GM18499 (cell line): ENCODE results near the gene TBC1D21.

Source experiments
- ATAC-seq: cut with Tn5 transposase; IDR thresholded peaks from one replicate; pipeline ENCODE4 v1.9.1; 2021; ENCODE audit warnings: moderate number of reproducible peaks; ENCODE audit not compliant: insufficient read depth, unreplicated experiment

Gene TBC1D21, protein sequence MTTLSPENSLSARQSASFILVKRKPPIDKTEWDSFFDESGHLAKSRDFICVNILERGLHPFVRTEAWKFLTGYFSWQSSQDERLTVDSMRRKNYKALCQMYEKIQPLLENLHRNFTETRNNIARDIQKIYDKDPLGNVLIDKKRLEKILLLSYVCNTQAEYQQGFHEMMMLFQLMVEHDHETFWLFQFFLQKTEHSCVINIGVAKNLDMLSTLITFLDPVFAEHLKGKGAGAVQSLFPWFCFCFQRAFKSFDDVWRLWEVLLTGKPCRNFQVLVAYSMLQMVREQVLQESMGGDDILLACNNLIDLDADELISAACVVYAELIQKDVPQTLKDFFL

DNA sequence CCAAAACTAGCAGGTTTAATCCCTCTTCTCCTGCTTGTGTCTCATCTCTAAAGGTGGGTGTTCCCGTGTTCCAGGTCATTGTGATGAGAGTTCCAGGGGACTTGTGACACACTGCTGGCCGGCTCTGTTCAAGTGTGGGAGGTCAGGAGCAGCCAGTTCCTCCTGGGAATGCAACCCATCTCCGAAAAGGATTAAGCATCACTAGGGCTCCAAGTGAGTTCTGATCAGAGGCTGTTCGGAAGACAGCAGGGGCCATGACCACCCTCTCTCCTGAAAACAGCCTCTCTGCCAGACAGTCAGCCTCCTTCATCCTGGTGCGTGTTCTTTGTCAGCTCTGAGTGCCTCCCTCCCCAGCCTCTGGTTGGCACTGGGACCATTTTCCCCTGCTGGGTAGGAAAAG lies at the start of gene TBC1D21:
Gene TBC1D21 (plus strand): TSS at position 109 of the 400 bp plus-strand sequence. CDS start 146 bp downstream, at position 255.
- ATAC-seq, result no peak

DNA sequence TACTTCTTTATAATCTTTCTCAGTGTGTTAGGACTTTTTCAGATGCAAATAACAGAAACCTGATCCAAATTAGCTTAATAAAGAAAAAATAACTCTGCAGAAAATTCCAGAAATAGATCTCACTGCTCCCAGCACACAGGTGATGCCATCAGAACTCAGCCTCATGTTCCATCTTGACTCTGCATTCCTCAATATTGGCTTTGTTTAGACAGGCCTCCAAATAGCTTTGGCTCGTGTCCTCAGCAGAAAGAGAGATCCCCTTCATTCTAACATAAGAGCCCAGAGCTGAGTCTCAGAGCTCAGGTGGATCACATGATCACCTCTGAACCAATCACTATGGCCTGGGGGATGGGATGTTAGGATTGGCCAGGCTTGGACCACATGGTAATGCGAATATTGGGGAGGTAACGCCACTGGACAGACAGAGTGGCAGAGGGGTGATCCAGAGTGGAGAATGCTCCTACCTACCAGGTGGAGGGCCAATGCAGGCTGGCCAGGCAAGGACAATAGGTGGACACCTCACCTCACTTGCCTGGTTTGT lies 46.6 kb upstream of the TBC1D21 start:
- no peak for ATAC-seq

DNA sequence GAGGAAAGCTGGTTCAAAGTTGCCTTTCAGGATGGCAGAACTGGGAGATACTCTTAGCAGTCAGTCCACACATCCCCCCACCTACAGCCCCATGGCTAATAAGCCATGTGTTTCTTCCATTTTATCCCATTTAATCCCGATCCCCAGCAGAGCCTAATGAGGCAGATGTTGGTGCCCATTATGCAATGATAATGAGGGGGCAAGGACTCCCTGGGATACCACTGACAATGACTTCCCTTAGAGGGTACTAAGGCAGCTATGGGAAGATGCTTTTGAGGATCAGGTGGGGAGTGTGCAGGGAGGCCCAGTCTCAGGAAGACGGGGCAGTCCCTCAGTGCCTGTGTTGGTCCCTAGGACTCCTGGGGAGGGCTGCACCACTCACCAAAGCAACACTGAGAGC lies 43.8 kb upstream of the TBC1D21 start:
- no peak for ATAC-seq

DNA sequence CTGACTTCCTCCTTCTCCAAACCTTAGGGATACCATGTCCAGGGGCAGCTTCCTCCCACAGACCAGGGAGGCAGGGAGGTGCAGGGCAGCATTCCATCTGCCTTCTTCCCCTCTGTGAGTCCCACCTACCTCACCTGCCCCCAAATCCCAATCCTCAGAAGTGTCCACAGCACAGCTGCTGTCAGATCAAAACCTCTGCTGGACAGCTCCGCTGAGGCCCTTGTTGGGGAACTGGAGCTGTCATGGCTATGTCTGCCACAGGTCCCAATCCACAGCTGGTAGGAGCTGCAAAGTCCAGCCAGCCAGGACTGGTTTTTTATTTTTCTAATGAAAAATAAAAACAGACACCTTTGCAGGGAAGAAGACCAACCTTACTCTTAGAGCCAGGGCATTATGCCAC lies 40.7 kb upstream of the TBC1D21 start:
- no peak for ATAC-seq

DNA sequence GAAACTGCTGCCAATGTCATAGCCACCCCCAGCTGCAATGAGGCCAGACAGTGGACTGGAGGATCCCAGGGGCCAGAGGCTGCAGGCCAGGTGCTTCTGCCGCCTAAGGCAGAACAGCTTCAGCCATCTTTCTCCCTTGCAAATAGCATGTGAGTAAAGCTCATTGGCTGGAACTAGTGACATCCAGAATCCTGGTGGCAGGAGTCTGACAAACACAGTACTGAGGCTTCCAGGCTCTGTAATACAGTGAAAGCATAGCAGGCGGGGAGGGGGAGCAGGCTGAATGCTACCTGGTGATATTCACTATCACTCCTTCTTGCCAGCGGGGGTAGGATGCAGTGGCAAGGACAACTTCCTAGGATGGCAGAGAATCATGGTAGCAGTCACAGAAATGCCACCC lies 36.5 kb upstream of the TBC1D21 start:
- no peak for ATAC-seq

DNA sequence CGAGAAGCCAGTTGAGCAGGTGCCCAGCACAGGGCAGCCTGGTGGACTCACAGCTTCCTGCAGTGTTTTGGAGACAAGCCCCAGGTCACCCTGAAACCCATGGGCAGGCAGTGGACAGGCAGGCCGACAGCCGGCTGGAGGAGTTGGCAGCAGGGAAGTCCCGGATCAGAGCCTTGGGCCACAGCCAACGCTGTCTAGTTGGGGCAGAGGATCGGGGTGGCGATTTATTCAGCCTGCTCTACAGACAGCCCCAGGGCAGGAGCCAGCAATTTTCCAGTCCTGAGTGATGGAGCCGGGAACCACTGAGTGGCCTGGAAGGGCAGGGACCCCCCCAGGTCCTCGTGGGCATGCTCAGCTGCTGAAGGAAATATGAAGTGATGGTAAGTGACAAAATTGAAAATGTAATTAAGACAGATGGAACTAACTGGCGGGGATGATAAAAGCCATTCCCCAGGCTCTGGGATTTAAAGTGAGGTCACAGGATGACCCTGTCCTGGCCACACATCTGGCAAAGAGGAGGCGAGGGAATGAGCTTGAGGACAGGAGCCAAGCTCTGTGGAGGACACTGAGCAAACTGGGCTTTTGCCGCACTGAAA lies 34.4 kb upstream of the TBC1D21 start:
- no peak for ATAC-seq

DNA sequence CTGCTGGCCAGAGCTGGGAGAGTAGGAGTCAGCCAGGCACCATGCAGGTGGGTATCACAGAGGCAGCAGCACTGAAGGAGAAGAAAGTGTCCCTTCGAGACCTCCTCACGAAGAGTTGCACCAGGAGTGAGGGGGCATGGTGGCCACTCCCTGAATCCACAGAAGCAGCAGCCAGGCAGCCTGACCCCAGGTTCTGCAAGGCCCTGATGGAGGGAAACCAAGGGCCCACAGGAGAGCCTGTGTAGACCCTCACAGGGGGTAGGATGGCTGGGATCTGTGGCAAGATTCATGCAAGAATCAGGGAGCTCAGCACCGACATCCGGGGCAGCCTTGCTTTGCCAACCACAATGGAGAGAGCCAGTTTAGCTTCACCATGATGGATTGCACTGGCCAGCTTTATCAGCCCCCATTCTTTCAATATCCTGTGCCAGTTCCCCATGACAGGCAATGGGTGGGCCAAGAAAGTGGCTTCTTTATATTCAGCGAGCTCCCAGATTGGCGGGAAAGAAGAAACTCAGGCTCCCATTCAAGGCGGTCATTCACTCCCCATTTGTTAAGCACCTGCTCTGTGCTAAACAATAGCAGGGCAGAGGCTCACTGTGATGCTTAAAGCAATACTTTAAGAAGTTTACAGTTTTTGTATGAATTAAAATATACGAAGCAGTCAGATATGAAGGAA lies 33.5 kb upstream of the TBC1D21 start:
- no peak for ATAC-seq

DNA sequence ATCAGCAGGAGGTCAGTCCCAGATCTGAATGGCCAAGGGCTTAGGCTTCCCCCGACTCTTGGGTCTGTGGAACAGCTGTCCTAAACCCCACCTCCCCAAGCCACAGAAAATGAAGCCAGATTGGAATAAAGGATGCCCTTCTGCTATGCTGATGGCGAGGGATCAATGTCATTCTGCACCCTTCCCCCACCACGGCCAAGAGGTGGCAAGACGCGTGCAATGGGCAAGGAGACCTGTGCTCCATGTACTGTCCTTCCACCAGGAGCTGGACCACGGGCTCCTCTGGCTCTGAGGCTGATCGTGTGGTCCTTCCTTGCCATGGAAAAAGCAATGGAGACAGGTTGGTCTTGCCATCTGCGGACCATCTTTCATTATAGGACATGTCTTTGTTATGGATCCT lies 32.6 kb upstream of the TBC1D21 start:
- no peak for ATAC-seq

DNA sequence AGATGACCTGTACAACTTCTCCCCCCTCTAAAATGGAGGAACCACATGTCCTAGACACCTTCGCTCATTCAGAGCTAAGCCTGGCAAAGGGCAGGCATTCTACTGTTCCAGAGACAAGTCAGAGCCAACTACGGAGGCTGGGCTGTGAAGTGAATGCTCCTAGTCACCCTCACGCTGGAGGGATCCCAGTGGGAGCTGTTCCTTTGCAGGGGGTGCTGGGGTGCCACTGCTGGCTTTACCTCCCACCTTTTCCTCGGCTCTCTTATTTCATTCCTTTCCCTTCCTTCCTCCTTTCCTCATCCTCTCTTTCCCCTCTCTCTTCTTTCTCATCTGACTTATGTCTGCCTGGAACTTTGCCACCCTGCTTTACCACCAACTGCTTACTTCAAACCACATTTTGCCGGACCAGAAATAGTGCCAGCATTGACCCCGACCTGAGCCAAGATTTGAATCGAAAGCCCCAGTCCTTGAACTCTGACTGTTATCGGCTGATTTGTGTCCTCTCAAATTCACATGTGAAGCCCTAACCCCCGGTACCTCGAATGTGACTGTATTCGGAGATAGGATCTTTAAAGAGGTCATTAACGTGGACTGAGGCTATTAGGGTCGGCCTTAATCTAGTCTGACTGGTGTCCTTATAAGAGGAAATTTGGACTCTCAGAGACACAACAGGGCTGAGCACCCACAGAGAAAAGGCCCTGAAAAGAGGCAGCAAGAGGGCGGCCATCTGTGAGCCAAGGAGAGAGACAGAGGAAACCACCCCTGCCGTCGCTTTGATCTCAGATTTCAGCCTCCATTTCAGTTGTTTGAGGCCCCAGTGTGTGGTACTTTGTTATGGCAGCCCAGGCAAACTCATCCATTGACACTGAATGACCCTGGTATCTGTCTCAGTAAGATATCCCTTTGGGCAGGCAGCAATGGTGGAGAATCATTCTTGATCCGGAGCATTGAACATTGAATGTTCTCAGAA lies 31.3 kb upstream of the TBC1D21 start:
- no peak for ATAC-seq

DNA sequence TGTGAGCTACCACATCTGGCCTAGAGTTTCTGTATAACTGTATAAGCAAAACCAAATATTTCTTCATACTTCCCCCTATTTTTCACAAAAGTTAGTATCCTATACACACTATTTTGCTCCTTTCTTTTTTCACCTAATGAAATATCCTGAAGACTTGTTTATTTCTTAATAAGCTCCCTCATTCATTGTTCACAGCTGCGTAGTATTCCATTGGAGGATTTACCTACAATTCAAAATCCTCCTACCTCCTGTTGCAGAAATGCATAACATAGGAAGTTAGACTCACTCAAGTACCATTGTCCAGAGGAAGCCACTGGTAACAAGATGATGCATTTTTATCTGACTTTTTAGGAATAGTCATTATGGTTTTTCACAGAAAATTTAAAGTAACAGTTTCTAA lies 29.6 kb upstream of the TBC1D21 start:
- no peak for ATAC-seq

DNA sequence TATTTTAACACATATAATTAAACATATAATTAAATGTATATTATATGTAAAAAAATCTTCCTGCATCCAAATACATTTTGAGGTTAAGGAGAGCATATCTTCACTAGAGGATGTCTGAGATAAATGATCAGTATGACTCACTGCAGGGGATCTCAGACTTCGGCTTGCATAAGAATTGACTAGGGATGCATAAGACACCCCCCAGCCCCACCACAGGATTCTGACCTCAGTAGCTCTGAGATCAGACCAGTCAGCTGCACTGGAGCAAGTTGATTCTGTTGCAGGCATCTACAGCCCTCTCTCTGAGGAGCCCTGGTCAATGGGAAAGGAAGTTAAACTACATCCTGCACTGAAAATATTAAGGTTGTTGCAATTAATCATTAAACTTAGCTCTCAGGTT lies 29.0 kb upstream of the TBC1D21 start:
- no peak for ATAC-seq

DNA sequence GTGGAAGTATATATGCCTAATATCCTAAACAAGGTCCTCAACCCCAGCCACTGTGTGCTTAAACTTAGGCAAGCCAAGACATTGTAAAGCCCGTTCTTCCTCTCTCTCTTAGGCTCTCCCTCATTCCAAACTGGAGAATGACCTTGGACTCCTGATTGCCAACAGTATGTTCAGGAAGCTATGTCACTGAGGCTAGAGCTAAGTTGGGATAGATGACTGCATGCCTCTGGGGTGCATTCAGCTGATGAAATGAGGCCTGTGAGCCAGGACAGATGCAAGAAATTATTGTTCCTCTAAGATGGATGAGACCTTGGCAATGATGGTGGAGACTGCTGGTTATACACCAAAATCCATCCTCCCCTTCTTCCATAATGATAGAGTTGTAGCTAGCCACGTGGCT lies 27.9 kb upstream of the TBC1D21 start:
- ATAC-seq, result no peak

DNA sequence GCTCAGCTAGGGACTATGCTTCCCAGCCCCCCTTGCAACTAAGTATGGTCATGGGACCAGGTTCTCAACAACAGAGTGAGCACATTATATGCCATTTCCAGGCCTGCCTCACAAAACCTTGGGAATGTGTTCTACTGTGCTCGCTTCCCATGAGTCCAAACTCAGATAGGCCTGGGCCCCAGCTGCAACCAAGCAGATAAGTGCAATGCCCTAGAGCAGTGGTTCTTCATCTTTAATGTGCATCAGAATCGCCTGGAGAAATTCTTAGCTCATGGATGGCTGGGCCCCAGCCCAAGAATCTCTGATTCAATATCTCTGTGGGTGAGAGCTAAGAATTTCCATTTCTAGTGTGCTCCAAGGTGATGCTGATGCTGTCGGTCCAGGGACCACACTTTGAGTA lies 27.5 kb upstream of the TBC1D21 start:
- ATAC-seq, result no peak

DNA sequence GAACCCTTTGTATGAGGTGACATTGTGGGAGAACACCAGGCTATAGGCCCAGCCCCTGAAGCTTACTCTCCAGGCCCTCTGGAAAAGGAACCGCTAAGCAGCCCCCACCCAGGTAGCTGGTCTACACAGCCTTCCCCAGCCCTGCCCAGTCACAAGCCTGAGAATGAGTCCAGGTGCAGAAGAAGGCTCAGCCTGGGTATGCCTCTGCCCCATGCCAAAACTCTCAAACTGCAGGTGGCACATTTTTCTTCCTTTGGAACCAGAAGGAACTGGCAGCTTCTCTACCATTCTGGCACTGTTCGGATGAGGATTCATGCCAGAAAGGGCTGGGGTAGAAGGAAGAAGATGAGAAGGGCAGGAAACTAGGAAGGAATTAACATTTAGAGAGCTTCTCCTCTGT lies 23.7 kb upstream of the TBC1D21 start:
- ATAC-seq, result no peak

DNA sequence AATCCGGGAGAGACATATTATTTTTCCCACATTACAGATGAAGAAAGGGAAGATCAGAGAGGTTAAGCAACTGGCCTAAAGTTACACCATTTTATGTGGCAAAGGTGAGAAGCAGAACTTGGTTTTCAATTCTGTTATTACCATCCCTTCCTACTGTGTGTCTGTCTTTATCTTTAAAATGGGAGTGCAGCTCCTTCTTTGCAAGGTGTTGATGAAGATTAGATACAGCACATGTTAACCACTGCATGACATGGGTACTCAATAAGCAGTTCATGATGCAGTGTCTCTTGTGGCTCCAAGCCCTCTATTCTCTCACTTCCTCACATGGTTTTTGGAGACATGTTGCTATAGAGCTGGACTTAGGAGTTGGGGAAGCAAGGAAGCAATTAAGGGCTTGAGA lies 23.1 kb upstream of the TBC1D21 start:
- no peak for ATAC-seq

DNA sequence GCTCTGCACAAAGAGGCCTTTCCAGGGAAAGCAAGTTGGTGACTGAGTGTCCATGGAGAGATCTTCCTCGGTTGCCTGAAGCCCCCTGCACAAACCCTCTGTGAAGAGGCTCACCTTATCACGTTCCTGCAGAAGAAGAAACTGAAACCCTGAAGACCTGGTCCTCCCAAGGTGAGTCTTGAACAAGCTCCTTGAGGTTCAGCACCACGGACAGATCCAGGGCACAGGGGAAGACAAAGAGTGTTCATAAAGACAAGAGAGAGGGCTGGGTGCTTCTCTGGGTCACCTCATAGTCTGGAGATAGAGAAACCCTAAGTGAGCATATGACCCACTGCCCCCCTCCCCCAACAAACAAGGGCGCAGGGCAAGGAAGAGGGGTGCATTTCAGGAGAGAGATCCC lies 21.7 kb upstream of the TBC1D21 start:
- ATAC-seq, result no peak

DNA sequence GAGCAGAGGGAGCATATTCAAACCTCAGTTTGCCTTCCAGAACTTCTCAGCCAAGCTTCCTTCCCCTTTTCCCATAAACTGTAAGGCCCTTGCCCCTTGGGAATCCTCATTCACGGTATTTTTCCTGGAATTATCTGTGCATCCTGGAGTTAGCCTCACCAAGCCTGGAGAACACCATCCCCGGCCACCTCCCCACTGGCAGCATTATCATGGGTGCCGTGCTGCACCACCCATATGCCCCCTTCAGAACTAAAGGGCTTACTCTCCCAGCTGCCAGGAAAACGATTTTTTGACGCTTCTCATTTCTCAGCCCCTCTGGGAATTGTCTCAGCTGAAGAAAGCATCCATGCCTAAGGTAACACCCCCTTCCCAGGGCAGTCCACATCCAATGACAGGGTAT lies 20.9 kb upstream of the TBC1D21 start:
- no peak for ATAC-seq

DNA sequence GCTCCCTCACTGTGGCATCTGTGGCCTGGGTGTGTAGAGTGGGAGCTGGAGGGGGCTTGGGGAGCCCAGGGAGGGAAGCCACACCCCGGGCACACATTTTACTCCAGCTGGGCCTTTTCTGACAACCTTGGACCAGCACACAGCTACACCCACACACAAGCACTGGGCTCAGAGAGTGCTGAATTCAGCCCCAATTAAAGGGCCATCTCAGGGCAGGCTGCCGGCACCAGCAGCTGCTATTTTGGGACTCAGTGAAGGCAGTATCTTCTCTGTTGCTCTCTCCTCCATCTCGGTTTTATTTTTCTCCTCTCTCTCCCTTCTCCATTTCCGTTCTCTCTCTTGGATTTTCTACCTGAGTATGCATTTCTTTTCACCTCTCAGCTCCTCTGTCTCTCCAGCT lies 19.1 kb upstream of the TBC1D21 start:
- no peak for ATAC-seq

DNA sequence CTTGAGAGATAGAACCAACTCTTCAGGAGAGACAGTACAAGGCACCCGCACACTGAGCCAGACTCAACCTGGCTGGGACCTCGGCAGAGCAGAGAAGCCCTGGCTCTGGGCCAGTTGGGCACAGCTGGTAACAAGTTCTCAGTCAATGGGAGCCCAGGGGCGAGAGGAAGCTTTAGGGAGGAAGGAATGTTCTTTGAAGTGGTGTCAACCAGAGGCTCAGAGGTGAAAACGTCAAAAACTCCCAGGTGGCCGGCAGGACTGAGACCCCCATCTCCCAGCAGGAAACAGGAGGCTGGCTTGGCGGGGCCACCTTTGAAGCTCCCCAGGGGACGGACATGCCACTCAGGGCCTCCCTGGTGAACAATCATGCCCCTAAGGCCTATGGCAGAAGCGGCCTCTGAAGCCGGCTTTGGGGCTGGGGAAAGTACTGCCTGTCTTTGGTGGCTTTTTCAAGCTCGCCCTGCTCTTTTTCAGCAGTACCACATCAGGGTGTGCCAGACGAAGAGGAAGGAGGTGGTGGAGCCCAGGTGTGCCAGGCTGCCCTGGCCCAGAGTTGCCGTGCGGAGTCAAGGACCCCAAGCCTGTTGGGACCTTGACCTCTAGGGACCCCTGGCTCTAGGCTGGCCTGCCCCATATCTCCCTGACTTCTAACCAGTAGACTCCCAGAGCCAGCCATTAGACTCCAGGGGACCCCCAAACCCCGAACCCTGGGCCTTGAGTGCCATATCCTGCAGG lies 16.7 kb upstream of the TBC1D21 start:
- no peak for ATAC-seq
